CD8-positive, alpha-beta memory T cell (primary cell): Measurements from ENCODE around the gene LAG3. TPM values are rescaled to one million over a fixed set of nuclear protein-coding genes. Genes with fewer than 3 reads are reported as not detected.

Source experiments
- CTCF ChIA-PET: fragments of 350-600 bp; sonication (Branson Sonifier 250); formaldehyde crosslinking; loops from one replicate; lab custom pipeline; 2021; ENCODE audit warnings: antibody characterized with exemption; lab: Charles Lee
- POLR2A ChIA-PET: fragments of 350-600 bp; sonication (Branson Sonifier 250); formaldehyde crosslinking; loops from one replicate; lab custom pipeline; 2021; ENCODE audit warnings: antibody characterized with exemption; lab: Charles Lee
- DNase-seq, 5 donors: peaks; one replicate each; pipeline versions ENCODE4 v3.0.0 to v3.0.0-alpha.2; 2020 to 2022; ENCODE audit warnings: mixed read lengths in 1 of 5
- H3K27ac ChIP-seq: one replicate; pipeline ENCODE4 v1.7.0; 2013; ENCODE audit warnings: low read depth, mild to moderate bottlenecking, low read length, moderate library complexity
- H3K27me3 ChIP-seq: 2 replicates; pipeline ENCODE4 v1.7.0; 2013; ENCODE audit warnings: low read length, mild to moderate bottlenecking; ENCODE audit not compliant: insufficient read depth, poor library complexity, severe bottlenecking
- H3K36me3 ChIP-seq: 2 replicates; pipeline ENCODE4 v1.7.0; 2013; ENCODE audit warnings: mild to moderate bottlenecking, low read length, moderate library complexity; ENCODE audit not compliant: insufficient read depth
- H3K4me1 ChIP-seq: 2 replicates; pipeline ENCODE4 v1.7.0; 2013; ENCODE audit warnings: mild to moderate bottlenecking, low read length, moderate library complexity; ENCODE audit not compliant: insufficient read depth
- H3K4me3 ChIP-seq: 2 replicates; pipeline ENCODE4 v1.7.0; 2013; ENCODE audit warnings: mild to moderate bottlenecking, low read length
- H3K9me3 ChIP-seq: 2 replicates; pipeline ENCODE4 v1.7.0; 2013; ENCODE audit warnings: mild to moderate bottlenecking, low read length
- H3K27ac Mint-ChIP-seq, 8 donors: one replicate each; pipeline ENCODE4 v1.8.0; 2020 to 2021; ENCODE audit warnings: mixed read lengths in 8 of 8, mild to moderate bottlenecking in 6 of 8, inconsistent platforms in 3 of 8, moderate library complexity in 3 of 8
- H3K27me3 Mint-ChIP-seq, 2 donors: one replicate each; pipeline ENCODE4 v1.8.0; 2020 to 2021; ENCODE audit warnings: mixed read lengths in 2 of 2, mild to moderate bottlenecking in 1 of 2, moderate library complexity in 1 of 2
- H3K36me3 Mint-ChIP-seq, 3 donors: one replicate each; pipeline ENCODE4 v1.8.0; 2020 to 2021; ENCODE audit warnings: mixed read lengths in 3 of 3, inconsistent platforms in 1 of 3, mild to moderate bottlenecking in 1 of 3
- H3K4me1 Mint-ChIP-seq, 3 donors: one replicate each; pipeline ENCODE4 v1.8.0; 2020 to 2021; ENCODE audit warnings: mixed read lengths in 3 of 3, inconsistent platforms in 1 of 3, mild to moderate bottlenecking in 1 of 3
- H3K4me3 Mint-ChIP-seq, 7 donors: one replicate each; pipeline ENCODE4 v1.8.0; 2020 to 2021; ENCODE audit warnings: mixed read lengths in 7 of 7, mild to moderate bottlenecking in 6 of 7, moderate library complexity in 4 of 7, inconsistent platforms in 2 of 7
- H3K9me3 Mint-ChIP-seq, 5 donors: one replicate each; pipeline ENCODE4 v1.8.0; 2020 to 2022; ENCODE audit warnings: mixed read lengths in 5 of 5, mild to moderate bottlenecking in 3 of 5, moderate library complexity in 2 of 5, inconsistent platforms in 1 of 5
- polyA plus RNA-seq: library from polyadenylated mRNA; unstranded; fragments of 300-500 nt; fragmentation: Illumina TruSeq; gene quantifications from one replicate; pipeline ENCODE4 v1.2.3, GENCODE V29; 2021
- total RNA-seq, 2 experiments: library from RNA; stranded (reverse); gene quantifications; one replicate each; pipeline ENCODE4 v1.2.3, GENCODE V29; 2021

The LAG3 gene
- total and polyA plus RNA-seq, 3 experiments from 2014 or later, result 37.3 to 245 (median 236) TPM

DNA sequence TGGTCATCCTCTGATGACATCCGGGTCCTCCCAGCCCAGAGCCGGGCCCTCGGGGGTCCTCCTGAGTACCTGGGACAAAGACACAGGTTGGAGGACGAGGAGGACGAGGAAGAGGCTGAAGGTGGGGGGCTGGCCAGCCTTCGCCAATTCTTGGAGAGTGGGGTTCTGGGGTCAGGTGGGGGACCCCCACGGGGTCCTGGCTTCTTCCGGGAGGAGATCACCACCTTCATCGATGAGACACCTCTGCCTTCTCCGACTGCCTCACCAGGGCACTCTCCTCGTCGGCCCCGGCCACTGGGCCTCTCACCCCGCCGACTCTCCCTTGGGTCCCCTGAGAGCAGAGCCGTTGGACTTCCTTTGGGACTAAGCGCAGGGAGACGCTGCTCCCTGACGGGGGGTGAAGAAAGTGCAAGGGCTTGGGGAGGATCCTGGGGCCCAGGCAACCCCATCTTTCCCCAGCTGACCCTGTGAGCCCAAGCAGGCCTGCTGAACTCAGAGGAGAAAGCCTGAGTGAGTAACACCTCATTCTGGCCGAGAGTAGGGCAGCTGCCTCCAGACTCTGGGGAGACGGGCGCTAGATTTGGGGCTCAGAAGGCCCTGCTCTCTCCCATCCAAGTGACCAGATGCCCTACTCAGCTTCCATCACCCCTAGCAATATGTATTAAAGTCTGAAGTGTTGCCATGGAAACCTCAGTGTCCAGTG lies 54.6 kb downstream of the LAG3 start:
- H3K27ac ChIP-seq, result peak overlapping the region; percentile 20
- peaks cover 11% of the 10 kb centered on the region for H3K4me1 ChIP-seq
- no peak for DNase-seq
- H3K27ac Mint-ChIP-seq, result peak overlapping the region in 4 of 8 donors; percentile 33 to 83 (median 61)
- H3K9me3 ChIP-seq, result no peaks in the 10 kb centered on the region
- POLR2A ChIA-PET, result interaction anchor here (3.1 kb wide), 1 partner anchor 25 kb away, joined by 23 read pairs; the partner anchor contains the start of genes CDCA3 and USP5
- H3K36me3 Mint-ChIP-seq, result peaks cover 0 to 11% (median 0%) of the 10 kb centered on the region in 3 donors
- no peaks in the 10 kb centered on the region for H3K9me3 Mint-ChIP-seq
- H3K27me3 Mint-ChIP-seq, result peaks cover 32 to 64% of the 10 kb centered on the region in 2 donors
- H3K4me1 Mint-ChIP-seq, result peaks cover 17 to 28% (median 20%) of the 10 kb centered on the region in 3 donors
- no peaks in the 10 kb centered on the region for H3K36me3 ChIP-seq
- no peak overlapping the region for H3K4me3 ChIP-seq
- H3K27me3 ChIP-seq, result peaks cover 25% of the 10 kb centered on the region
- CTCF ChIA-PET, result interaction anchor here (1.2 to 5.8 kb wide), 8 partner anchors 8 to 199 kb away, joined by 4 to 39 read pairs (median 6); partner anchors contain the start of genes CDCA3, COPS7A, LAG3 and MLF2
- peak overlapping the region; percentile 60 to 85 (median 75) for H3K4me3 Mint-ChIP-seq

DNA sequence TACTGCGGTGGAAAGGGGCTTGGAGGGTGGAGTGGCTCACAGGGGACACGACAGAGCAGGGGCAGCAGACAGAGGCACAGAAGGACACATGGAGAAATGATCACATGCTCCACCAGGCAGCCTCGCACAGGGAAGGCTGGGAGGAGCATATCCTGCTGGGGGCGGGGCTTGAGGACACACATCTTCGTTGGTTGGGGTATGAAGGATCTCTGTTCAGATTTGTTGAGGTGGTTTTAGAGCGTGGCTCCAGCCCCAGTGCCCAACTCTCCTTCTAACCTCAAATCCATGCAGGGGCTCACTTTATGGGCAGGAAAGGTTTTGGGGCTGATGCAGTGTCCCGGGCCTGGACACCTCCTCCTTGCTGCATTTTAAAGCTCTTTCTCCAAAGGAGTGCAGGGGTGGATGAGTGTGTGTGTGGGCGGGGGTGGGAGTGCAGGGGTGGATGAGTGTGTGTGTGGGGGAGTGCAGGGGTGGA lies 55.2 kb downstream of the LAG3 start:
- Mint-ChIP-seq H3K36me3 (peaks cover 0 to 14% (median 0%) of the 10 kb centered on the region in 3 donors), H3K9me3 (no peaks in the 10 kb centered on the region), H3K4me1 (peaks cover 15 to 25% (median 20%) of the 10 kb centered on the region in 3 donors), H3K27me3 (peaks cover 34 to 58% of the 10 kb centered on the region in 2 donors), H3K27ac (peak overlapping the region in 4 of 8 donors; percentile 33 to 83 (median 61)), H3K4me3 (peak overlapping the region; percentile 60 to 85 (median 75))
- no peaks in the 10 kb centered on the region for H3K36me3 ChIP-seq
- H3K9me3 ChIP-seq, result no peaks in the 10 kb centered on the region
- H3K4me1 ChIP-seq, result peaks cover 11% of the 10 kb centered on the region
- no peak overlapping the region for H3K4me3 ChIP-seq
- ChIA-PET POLR2A (interaction anchor here (0.6 to 3.1 kb wide), 3 partner anchors 24 to 126 kb away, joined by 3 to 23 read pairs (median 9); partner anchors contain the start of genes CDCA3, MLF2 and USP5), CTCF (interaction anchor here (1.1 to 5.8 kb wide), 6 partner anchors 8 to 104 kb away, joined by 3 to 39 read pairs (median 6); partner anchors contain the start of genes COPS7A and MLF2)
- peaks cover 20% of the 10 kb centered on the region for H3K27me3 ChIP-seq
- peak overlapping the region; percentile 20 for H3K27ac ChIP-seq
- DNase-seq, result peak in 1 of 5 donors; percentile 13

Other genes with a start within 250 kb of the LAG3 start
- gene GAPDH, start 238.0 kb upstream of the LAG3 start, total RNA-seq, result 1,000 to 10,000 TPM; 7,182 to 7,238 TPM
- 1,770 TPM for gene GAPDH, start 238.0 kb upstream of the LAG3 start, polyA plus RNA-seq
- 10 to 100 TPM; 14.2 to 15.1 TPM for gene IFFO1, start 216.5 kb upstream of the LAG3 start, total RNA-seq
- gene IFFO1, start 216.5 kb upstream of the LAG3 start, polyA plus RNA-seq, result 12.2 TPM
- gene NOP2, start 204.2 kb upstream of the LAG3 start, total RNA-seq, result 100 to 1,000 TPM; 170 to 172 TPM
- gene NOP2, start 204.2 kb upstream of the LAG3 start, polyA plus RNA-seq, result 34.0 TPM
- gene CHD4, start 165.1 kb upstream of the LAG3 start, total RNA-seq, result 100 to 1,000 TPM; 287 to 293 TPM
- 58.1 TPM for gene CHD4, start 165.1 kb upstream of the LAG3 start, polyA plus RNA-seq
- 10 to 100 TPM; 10.6 to 11.4 TPM for gene LPAR5, start 136.6 kb upstream of the LAG3 start, total RNA-seq
- 26.5 TPM for gene LPAR5, start 136.6 kb upstream of the LAG3 start, polyA plus RNA-seq
- gene ACRBP, start 125.1 kb upstream of the LAG3 start, total RNA-seq, result 1 to 10 TPM; 1.8 to 2.0 TPM
- not detected for gene ACRBP, start 125.1 kb upstream of the LAG3 start, polyA plus RNA-seq
- gene ING4, start 109.4 kb upstream of the LAG3 start, total RNA-seq, result 10 to 100 TPM; 17.4 to 18.5 TPM
- 80.3 TPM for gene ING4, start 109.4 kb upstream of the LAG3 start, polyA plus RNA-seq
- gene ZNF384, start 83.1 kb upstream of the LAG3 start, total RNA-seq, result 10 to 100 TPM; 58.1 to 63.3 TPM
- 37.2 TPM for gene ZNF384, start 83.1 kb upstream of the LAG3 start, polyA plus RNA-seq
- gene PIANP, start 71.7 kb upstream of the LAG3 start, total RNA-seq, result under 1 TPM; 0.49 to 0.79 TPM
- gene PIANP, start 71.7 kb upstream of the LAG3 start, polyA plus RNA-seq, result 0.77 TPM
- 10 to 100 TPM; 48.8 to 49.7 TPM for gene COPS7A, start 48.5 kb upstream of the LAG3 start, total RNA-seq
- 46.2 TPM for gene COPS7A, start 48.5 kb upstream of the LAG3 start, polyA plus RNA-seq
- 100 to 1,000 TPM; 141 to 146 TPM for gene MLF2, start 19.4 kb upstream of the LAG3 start, total RNA-seq
- 141 TPM for gene MLF2, start 19.4 kb upstream of the LAG3 start, polyA plus RNA-seq
- gene PTMS, start 6.2 kb upstream of the LAG3 start, total RNA-seq, result 10 to 100 TPM; 75.3 to 87.2 TPM
- 10.9 TPM for gene PTMS, start 6.2 kb upstream of the LAG3 start, polyA plus RNA-seq
- 1 to 10 TPM; 1.2 to 1.8 TPM for gene CD4, start 17.0 kb downstream of the LAG3 start, total RNA-seq
- 0.30 TPM for gene CD4, start 17.0 kb downstream of the LAG3 start, polyA plus RNA-seq
- gene GPR162, start 49.3 kb downstream of the LAG3 start, total RNA-seq, result under 1 TPM in 1 of 2 experiments, not detected in 1; 0.11 TPM
- not detected for gene GPR162, start 49.3 kb downstream of the LAG3 start, polyA plus RNA-seq
- gene P3H3, start 55.9 kb downstream of the LAG3 start, total RNA-seq, result 1 to 10 TPM; 2.4 to 2.5 TPM
- 2.9 TPM for gene P3H3, start 55.9 kb downstream of the LAG3 start, polyA plus RNA-seq
- under 1 TPM; 0.48 to 0.78 TPM for gene GNB3, start 68.4 kb downstream of the LAG3 start, total RNA-seq
- not detected for gene GNB3, start 68.4 kb downstream of the LAG3 start, polyA plus RNA-seq
- 10 to 100 TPM; 35.9 to 37.6 TPM for gene CDCA3, start 78.8 kb downstream of the LAG3 start, total RNA-seq
- gene CDCA3, start 78.8 kb downstream of the LAG3 start, polyA plus RNA-seq, result 0.68 TPM
- 100 to 1,000 TPM; 154 TPM for gene USP5, start 79.6 kb downstream of the LAG3 start, total RNA-seq
- gene USP5, start 79.6 kb downstream of the LAG3 start, polyA plus RNA-seq, result 49.7 TPM
- gene TPI1, start 95.0 kb downstream of the LAG3 start, total RNA-seq, result 1,000 to 10,000 TPM; 1,331 to 1,374 TPM
- gene TPI1, start 95.0 kb downstream of the LAG3 start, polyA plus RNA-seq, result 613 TPM
- 1 to 10 TPM; 7.7 to 8.1 TPM for gene SPSB2, start 100.8 kb downstream of the LAG3 start, total RNA-seq
- 11.4 TPM for gene SPSB2, start 100.8 kb downstream of the LAG3 start, polyA plus RNA-seq
- gene LRRC23, start 132.3 kb downstream of the LAG3 start, total RNA-seq, result 1 to 10 TPM; 4.9 to 5.0 TPM
- gene LRRC23, start 132.3 kb downstream of the LAG3 start, polyA plus RNA-seq, result 5.0 TPM
- 100 to 1,000 TPM; 125 to 131 TPM for gene ENO2, start 142.1 kb downstream of the LAG3 start, total RNA-seq
- gene ENO2, start 142.1 kb downstream of the LAG3 start, polyA plus RNA-seq, result 36.4 TPM
- gene ATN1, start 155.4 kb downstream of the LAG3 start, total RNA-seq, result 10 to 100 TPM; 54.8 to 60.4 TPM
- gene ATN1, start 155.4 kb downstream of the LAG3 start, polyA plus RNA-seq, result 0.62 TPM
- not detected for gene RNU7-1, start 171.3 kb downstream of the LAG3 start, total RNA-seq
- gene RNU7-1, start 171.3 kb downstream of the LAG3 start, polyA plus RNA-seq, result not detected
- gene C12orf57, start 171.5 kb downstream of the LAG3 start, total RNA-seq, result 100 to 1,000 TPM; 297 to 304 TPM
- gene C12orf57, start 171.5 kb downstream of the LAG3 start, polyA plus RNA-seq, result 259 TPM
- gene PTPN6, start 178.8 kb downstream of the LAG3 start, total RNA-seq, result 100 to 1,000 TPM; 456 to 460 TPM
- 379 TPM for gene PTPN6, start 178.8 kb downstream of the LAG3 start, polyA plus RNA-seq
- 100 to 1,000 TPM; 499 to 503 TPM for gene PHB2, start 198.1 kb downstream of the LAG3 start, total RNA-seq
- gene PHB2, start 198.1 kb downstream of the LAG3 start, polyA plus RNA-seq, result 116 TPM
- gene EMG1, start 198.4 kb downstream of the LAG3 start, total RNA-seq, result 100 to 1,000 TPM; 158 to 161 TPM
- 64.4 TPM for gene EMG1, start 198.4 kb downstream of the LAG3 start, polyA plus RNA-seq
- gene LPCAT3, start 246.0 kb downstream of the LAG3 start, total RNA-seq, result 10 to 100 TPM; 20.4 to 22.1 TPM
- gene LPCAT3, start 246.0 kb downstream of the LAG3 start, polyA plus RNA-seq, result 25.5 TPM